ENCODE data around the gene OR5AU1. TPM values are rescaled to one million over a fixed set of nuclear protein-coding genes. Genes with fewer than 3 reads are reported as not detected.

OR5AU1 gene
- total and polyA plus RNA-seq, 2 experiments from 2014 or later, result not detected

GRCh38 chr14:21112255-21112654, 43.6 kb downstream of the OR5AU1 start:
- no peak for DNase-seq (ENCODE audit: low spot score)
- H3K9me2 ChIP-seq (replicated peaks; ENCODE audit: insufficient read depth), result no peaks in the 10 kb centered on the region
- WGBS (ENCODE audit: low lambda C conversion rate, missing lambda C conversion rate), result 95% methylated on average over 4 of the region's 4 CpGs
- no peaks in the 10 kb centered on the region for H3K36me3 ChIP-seq (replicated peaks; ENCODE audit: insufficient read depth, low read depth)
- H3K4me2 ChIP-seq, result no peak overlapping the region
- no peaks in the 10 kb centered on the region for H3K4me1 ChIP-seq (ENCODE audit: insufficient read depth)
- H3K9me3 ChIP-seq (ENCODE audit: low read depth), result no peaks in the 10 kb centered on the region
- H4K20me1 ChIP-seq (ENCODE audit: insufficient read depth, poor library complexity, severe bottlenecking), result no peaks in the 10 kb centered on the region
- H3K27ac ChIP-seq, result no peak overlapping the region
- no peak overlapping the region for H2AFZ ChIP-seq
- H3K27me3 ChIP-seq, result no peaks in the 10 kb centered on the region
- TF ChIP-seq EZH2 (IDR thresholded peaks at IDR 0.05; ENCODE audit: borderline replicate concordance) (no peak), EZH2phosphoT487 (IDR thresholded peaks at IDR 0.05; ENCODE audit: low read depth, severe bottlenecking, unreplicated experiment) (no peak), CTCF (IDR thresholded peaks at IDR 0.05; ENCODE audit: poor library complexity) (no peak)
- H3K4me3 ChIP-seq, result no peak overlapping the region
- no peaks in the 10 kb centered on the region for H3K79me2 ChIP-seq

GRCh38 chr14:21109377-21110138, 46.3 kb downstream of the OR5AU1 start:
- Histone ChIP-seq H3K4me2 (no peak overlapping the region), H3K79me2 (no peaks in the 10 kb centered on the region), H3K4me1 (ENCODE audit: insufficient read depth) (peaks cover 20% of the 10 kb centered on the region), H3K4me3 (no peak overlapping the region), H3K27me3 (no peaks in the 10 kb centered on the region), H3K9me2 (replicated peaks; ENCODE audit: insufficient read depth) (no peaks in the 10 kb centered on the region), H2AFZ (no peak overlapping the region), H3K36me3 (replicated peaks; ENCODE audit: insufficient read depth, low read depth) (no peaks in the 10 kb centered on the region), H4K20me1 (ENCODE audit: insufficient read depth, poor library complexity, severe bottlenecking) (no peaks in the 10 kb centered on the region), H3K27ac (no peak overlapping the region), H3K9me3 (ENCODE audit: low read depth) (no peaks in the 10 kb centered on the region)
- no peak for DNase-seq (ENCODE audit: low spot score)
- 82% methylated on average over 6 of the region's 6 CpGs for WGBS (ENCODE audit: low lambda C conversion rate, missing lambda C conversion rate)
- no peak for TF ChIP-seq EZH2 (IDR thresholded peaks at IDR 0.05; ENCODE audit: borderline replicate concordance)
- TF ChIP-seq EZH2phosphoT487 (IDR thresholded peaks at IDR 0.05; ENCODE audit: low read depth, severe bottlenecking, unreplicated experiment), result no peak
- TF ChIP-seq CTCF (IDR thresholded peaks at IDR 0.05; ENCODE audit: poor library complexity), result no peak

- WGBS (ENCODE audit: low lambda C conversion rate, missing lambda C conversion rate), result 97% methylated on average over 4 of the region's 4 CpGs
- no peak for DNase-seq (ENCODE audit: low spot score)
- no peaks in the 10 kb centered on the region for H3K27me3 ChIP-seq
- H3K9me3 ChIP-seq (ENCODE audit: low read depth), result no peaks in the 10 kb centered on the region
- H3K4me3 ChIP-seq, result no peak overlapping the region
- peaks cover 21% of the 10 kb centered on the region for H3K4me1 ChIP-seq (ENCODE audit: insufficient read depth)
- H3K9me2 ChIP-seq (replicated peaks; ENCODE audit: insufficient read depth), result no peaks in the 10 kb centered on the region
- no peaks in the 10 kb centered on the region for H3K36me3 ChIP-seq (replicated peaks; ENCODE audit: insufficient read depth, low read depth)
- no peak overlapping the region for H3K4me2 ChIP-seq
- no peak overlapping the region for H3K27ac ChIP-seq
- no peaks in the 10 kb centered on the region for H4K20me1 ChIP-seq (ENCODE audit: insufficient read depth, poor library complexity, severe bottlenecking)
- TF ChIP-seq CTCF (IDR thresholded peaks at IDR 0.05; ENCODE audit: poor library complexity) (no peak), EZH2 (IDR thresholded peaks at IDR 0.05; ENCODE audit: borderline replicate concordance) (no peak), EZH2phosphoT487 (IDR thresholded peaks at IDR 0.05; ENCODE audit: low read depth, severe bottlenecking, unreplicated experiment) (no peak)
- no peaks in the 10 kb centered on the region for H3K79me2 ChIP-seq
- H2AFZ ChIP-seq, result no peak overlapping the region
These were observed 47.1 kb downstream of the OR5AU1 start for GRCh38 chr14:21108791-21109190.

All from hepatocyte (in vitro differentiated cells).